GM21528 (cell line): Measurements from ENCODE around the gene IFI27.

ENCODE experiments used
- ATAC-seq: cut with Tn5 transposase; IDR thresholded peaks from one replicate; pipeline ENCODE4 v1.9.1; 2021; ENCODE audit warnings: mild to moderate bottlenecking, moderate library complexity; ENCODE audit not compliant: unreplicated experiment, low FRiP score

The IFI27 gene

GRCh38 chr14:94123868-94124267 is 13.3 kb downstream of the IFI27 start:
- ATAC-seq = no peak

- no peak for ATAC-seq
Observed at GRCh38 chr14:94124582-94125377, 14.2 kb downstream of the IFI27 start.

GRCh38 chr14:94125659-94126418 is 15.3 kb downstream of the IFI27 start:
- ATAC-seq = no peak

GRCh38 chr14:94126419-94126677 is 15.8 kb downstream of the IFI27 start:
- no peak for ATAC-seq

GRCh38 chr14:94126800-94127199 is 16.3 kb downstream of the IFI27 start:
- no peak for ATAC-seq

GRCh38 chr14:94127330-94127729 is 16.8 kb downstream of the IFI27 start:
- no peak for ATAC-seq

GRCh38 chr14:94128216-94128839 is 17.8 kb downstream of the IFI27 start:
- ATAC-seq = no peak

GRCh38 chr14:94129111-94129757 is 18.7 kb downstream of the IFI27 start, which contains the start of gene IFI27L2:
Gene IFI27L2 (minus strand): TSS chr14:94129604. CDS start chr14:94129564, 40 bp downstream.
- ATAC-seq = peak; percentile 95

GRCh38 chr14:94129758-94130414 is 19.4 kb downstream of the IFI27 start:
- ATAC-seq = no peak

GRCh38 chr14:94132285-94132887 is 21.9 kb downstream of the IFI27 start:
- ATAC-seq = peak; percentile 47

- ATAC-seq = no peak
Observed at GRCh38 chr14:94135476-94135875, 24.9 kb downstream of the IFI27 start.

- ATAC-seq = peak; percentile 82
Observed at GRCh38 chr14:94136575-94137331, 26.2 kb downstream of the IFI27 start.

- ATAC-seq = no peak
Observed at GRCh38 chr14:94138251-94138650, 27.7 kb downstream of the IFI27 start.

GRCh38 chr14:94139006-94139405 is 28.5 kb downstream of the IFI27 start:
- ATAC-seq = no peak

GRCh38 chr14:94139421-94139820 is 28.9 kb downstream of the IFI27 start:
- ATAC-seq = no peak

GRCh38 chr14:94142247-94142646 is 31.7 kb downstream of the IFI27 start:
- ATAC-seq = no peak

GRCh38 chr14:94142836-94143235 is 32.3 kb downstream of the IFI27 start:
- ATAC-seq = no peak

- no peak for ATAC-seq
Observed at GRCh38 chr14:94143239-94143638, 32.7 kb downstream of the IFI27 start.

- no peak for ATAC-seq
Observed at GRCh38 chr14:94143711-94144110, 33.2 kb downstream of the IFI27 start.
